Heart right ventricle (tissue), 16 donors: ENCODE results near the gene DPM3. TPM values are rescaled to one million over a fixed set of nuclear protein-coding genes. Genes with fewer than 3 reads are reported as not detected.
"Not testable (repeated sequence)": the region's sequence is repeated elsewhere in the genome, so short reads cannot be mapped to it uniquely, and the experiment has no call there.

ENCODE experiments used
- ATAC-seq, 8 donors: fragments of 200-7000 bp; cut with Tn5 transposase; one replicate each; pipeline ENCODE4 v1.9.1; 2020; ENCODE audit warnings: mild to moderate bottlenecking in 8 of 8, moderate library complexity in 8 of 8, moderate number of reproducible peaks in 1 of 8
- DNase-seq, 2 donors: peaks; one replicate each; pipeline ENCODE4 v3.0.0-alpha.2; 2020
- H3K27ac ChIP-seq, 10 donors: fragments of 200-600 bp; sonication (generic) in 2 of 10; one replicate each; pipeline versions ENCODE4 v1.5.0 to v1.8.0; 2020 to 2022; ENCODE audit warnings: mild to moderate bottlenecking in 3 of 10
- H3K27me3 ChIP-seq, 7 donors: fragments of 200-600 bp; one replicate each; pipeline ENCODE4 v1.8.0; 2021 to 2022; ENCODE audit warnings: mild to moderate bottlenecking in 2 of 7
- H3K36me3 ChIP-seq, 9 donors: fragments of 200-600 bp; sonication (generic) in 1 of 9; one replicate each; pipeline versions ENCODE4 v1.5.0 to v1.8.0; 2020 to 2022; ENCODE audit warnings: mild to moderate bottlenecking in 2 of 9
- H3K4me1 ChIP-seq, 9 donors: fragments of 200-600 bp; sonication (generic) in 1 of 9; one replicate each; pipeline versions ENCODE4 v1.5.0 to v1.8.0; 2020 to 2022; ENCODE audit warnings: mild to moderate bottlenecking in 4 of 9
- H3K4me3 ChIP-seq, 10 donors: fragments of 200-600 bp; sonication (generic) in 2 of 10; one replicate each; pipeline versions ENCODE4 v1.5.0 to v1.8.0; 2020 to 2022; ENCODE audit warnings: mild to moderate bottlenecking in 7 of 10, moderate library complexity in 2 of 10
- H3K9me3 ChIP-seq, 11 donors: fragments of 200-600 bp in 10 of 11; sonication (generic) in 2 of 11; one replicate each; pipeline versions ENCODE4 v1.5.0 to v1.8.0; 2013 to 2022; ENCODE audit warnings: mild to moderate bottlenecking in 2 of 11, control low read depth in 1 of 11, moderate library complexity in 1 of 11
- CTCF ChIP-seq, 9 donors: fragments of 200-600 bp; sonication (generic) in 2 of 9; IDR thresholded peaks; one replicate each; pipeline versions ENCODE4 v1.5.0 to v1.8.0; 2021 to 2022; ENCODE audit warnings: antibody characterized with exemption in 9 of 9, mild to moderate bottlenecking in 5 of 9, moderate library complexity in 1 of 9
- WGBS, 2 donors: extraction: QIAGEN DNeasy Blood & Tissue Kit; methylation state at CpG; one replicate each; pipeline ENCODE4 v1.1.7; 2013; ENCODE audit warnings: inconsistent platforms in 1 of 2; 5-methylcytosine and 5-hydroxymethylcytosine counted together
- intact Hi-C, 10 donors: fragments of 100-400 bp; cut with DNase I; formaldehyde crosslinking; loops; one replicate each; pipeline versions ENCODE4 v1.11.1 to v1.14.2; 2022
- polyA plus RNA-seq, 2 donors: library from polyadenylated mRNA; stranded (reverse); fragments of 200-250 nt; gene quantifications; one replicate each; pipeline ENCODE4 v1.2.3, GENCODE V29; 2013
- total RNA-seq, 10 donors: library from RNA; stranded (reverse); fragmentation: NEBNext Ultra II Directional in 3 of 10; extraction: Animal tissue kit (Norgen Biotek cat#: 25700) in 3 of 10; gene quantifications; one replicate each; pipeline versions ENCODE4 v1.2.1 to v1.2.4, GENCODE V29; 2021 to 2023
- donor health status: Arrhythmogenic right ventricular cardiomyopathy.
- donor health status: ischemic (EF 13 %, LVEDD 7.1; RV severe dilation, severe dysfunction).
- donor health status: healthy with polysubstance abuse.
- donor health status: DM: no; HTN: yes; CAD: no.
- donor health status: DM: no; HTN: no; CAD: no.
- donor health status: ischemic (EF 25% LVEDD 6.9; RV normal size, moderate dysfunction).
- donor health status: ischemic (EF 25% LVEDD 5.7; RV mildly dilated, moderate dysfunction).
- donor health status: healthy.
- donor health status: DM: yes; HTN: yes; CAD: no.
- donor health status: Ischemic cardiomyopathy.
- donor health status: ischemic (EF 35%, LVEDD 5.7; RV mildly dilated, moderate dysfunction).
- donor health status: nonischemic (EF 11% LVEDD 7.7; RV severe dilation, severe dysfunction).
- donor health status: DM: yes; HTN: yes; CAD: no.
- donor health status: PGD.
- donor health status: ischemic (EF 29% LVEDD 5.4; RV normal size, mild dysfunction).
- donor health status: nonischemic (EF 23%, LVEDD 6.1; RV moderate dilation, normal function).

Gene DPM3
- total and polyA plus RNA-seq, 12 donors, result 48.2 to 304 (median 54.3) TPM

- 22 to 31% methylated on average over 25 to 27 of the region's 27 CpGs for WGBS, 2 donors
- peak; percentile 74 to 90 (median 83) for ATAC-seq
- peaks cover 0 to 32% (median 12%) of the 10 kb centered on the region in 9 donors for H3K36me3 ChIP-seq
- peaks cover 0 to 8% (median 0%) of the 10 kb centered on the region in 11 donors for H3K9me3 ChIP-seq
- intact Hi-C loops, result loop anchor here in 9 of 10 donors (1.0 to 5.0 kb wide), 7 partner anchors 32 to 75 kb away; partner anchors contain the start of genes EFNA1 (in 3 of the 9) and SLC50A1 (in 1 of the 9)
- peak; percentile 81 to 90 for DNase-seq
- peaks cover 8 to 36% (median 26%) of the 10 kb centered on the region in 9 donors for H3K4me1 ChIP-seq
- H3K27ac ChIP-seq, result peak overlapping the region; percentile 63 to 90 (median 82)
- no peak for TF ChIP-seq CTCF (IDR thresholded peaks at IDR 0.05)
- peaks cover 0 to 15% (median 0%) of the 10 kb centered on the region in 7 donors for H3K27me3 ChIP-seq
- H3K4me3 ChIP-seq, result peak overlapping the region in 6 of 10 donors; percentile 2 to 37 (median 28)
These were observed 26.3 kb upstream of the DPM3 start for GRCh38 chr1:155166471-155167165.

- peak overlapping the region; percentile 63 to 90 (median 82) for H3K27ac ChIP-seq
- intact Hi-C loops, result loop anchor here in 9 of 10 donors (1.0 to 5.0 kb wide), 6 partner anchors 31 to 74 kb away; partner anchors contain the start of genes EFNA1 (in 3 of the 9) and SLC50A1 (in 1 of the 9)
These were observed 25.7 kb upstream of the DPM3 start for GRCh38 chr1:155166051-155166470.

GRCh38 chr1:155164625-155165024 lies 24.3 kb upstream of the DPM3 start:
- Histone ChIP-seq H3K4me1 (peaks cover 8 to 33% (median 25%) of the 10 kb centered on the region in 9 donors), H3K36me3 (peaks cover 0 to 12% (median 9%) of the 10 kb centered on the region in 9 donors), H3K27ac (peak overlapping the region in 1 of 10 donors; percentile 87), H3K27me3 (peaks cover 0 to 15% (median 0%) of the 10 kb centered on the region in 7 donors)
- not testable (repeated sequence) for H3K4me3 ChIP-seq, ATAC-seq, H3K9me3 ChIP-seq, DNase-seq
- WGBS, 2 donors, result 98 to 99% methylated on average over 11 of the region's 11 CpGs
- intact Hi-C loops, result loop anchor here in 4 of 10 donors (2.0 to 5.0 kb wide), 2 partner anchors 37 to 72 kb away; partner anchors contain the start of gene EFNA1 (in 3 of the 4)

More at GRCh38 chr1:155166051-155166470, 25.7 kb upstream of the DPM3 start:
- Histone ChIP-seq H3K9me3 (peaks cover 0 to 8% (median 0%) of the 10 kb centered on the region in 11 donors), H3K4me3 (peak overlapping the region in 4 of 10 donors; percentile 9 to 37 (median 28)), H3K36me3 (peaks cover 0 to 26% (median 12%) of the 10 kb centered on the region in 9 donors), H3K27me3 (peaks cover 0 to 15% (median 0%) of the 10 kb centered on the region in 7 donors), H3K4me1 (peaks cover 8 to 33% (median 25%) of the 10 kb centered on the region in 9 donors)
- DNase-seq (peak in 1 of 2 donors; percentile 54), ATAC-seq (peak in 2 of 8 donors; percentile 1 to 6)
- 27 to 55% methylated on average over 8 of the region's 8 CpGs for WGBS, 2 donors
- TF ChIP-seq CTCF (IDR thresholded peaks at IDR 0.05), result no peak

GRCh38 chr1:155163785-155164184 lies 23.5 kb upstream of the DPM3 start:
- not testable (repeated sequence) for H3K4me3 ChIP-seq, H3K36me3 ChIP-seq, H3K9me3 ChIP-seq, ATAC-seq, DNase-seq, H3K27ac ChIP-seq
- Histone ChIP-seq H3K4me1 (peaks cover 8 to 33% (median 25%) of the 10 kb centered on the region in 9 donors), H3K27me3 (peaks cover 0 to 15% (median 0%) of the 10 kb centered on the region in 7 donors)
- intact Hi-C loops, result loop anchor here in 1 of 10 donors (2.0 kb wide), 1 partner anchor 71 kb away; no protein-coding TSS in a partner anchor
- 94 to 96% methylated on average over 4 of the region's 4 CpGs for WGBS, 2 donors

GRCh38 chr1:155162631-155163030 lies 22.3 kb upstream of the DPM3 start:
- H3K9me3 ChIP-seq, ATAC-seq, DNase-seq, H3K4me3 ChIP-seq, H3K36me3 ChIP-seq, intact Hi-C loops, H3K27ac ChIP-seq: not testable (repeated sequence)
- peaks cover 8 to 30% (median 23%) of the 10 kb centered on the region in 9 donors for H3K4me1 ChIP-seq
- 97% methylated on average over 6 of the region's 6 CpGs for WGBS, 2 donors
- H3K27me3 ChIP-seq, result peaks cover 0 to 14% (median 0%) of the 10 kb centered on the region in 7 donors
